Loucy (cell line): ENCODE data around the gene AKT1.

Source experiments
- EZH2phosphoT487 ChIP-seq: fragments of 200-600 bp; IDR thresholded peaks from 2 replicates; pipeline ENCODE4 v1.6.1; 2018; ENCODE audit warnings: antibody characterized with exemption, mild to moderate bottlenecking, moderate library complexity, borderline replicate concordance
- TF ChIP-seq, protein P1 (sequence below): fragments of 200-600 bp; sonication (generic); conservative IDR thresholded peaks from 2 replicates; pipeline ENCODE4 v1.5.1; 2014; ENCODE audit warnings: mild to moderate bottlenecking, antibody characterized with exemption, low read length

DNA sequence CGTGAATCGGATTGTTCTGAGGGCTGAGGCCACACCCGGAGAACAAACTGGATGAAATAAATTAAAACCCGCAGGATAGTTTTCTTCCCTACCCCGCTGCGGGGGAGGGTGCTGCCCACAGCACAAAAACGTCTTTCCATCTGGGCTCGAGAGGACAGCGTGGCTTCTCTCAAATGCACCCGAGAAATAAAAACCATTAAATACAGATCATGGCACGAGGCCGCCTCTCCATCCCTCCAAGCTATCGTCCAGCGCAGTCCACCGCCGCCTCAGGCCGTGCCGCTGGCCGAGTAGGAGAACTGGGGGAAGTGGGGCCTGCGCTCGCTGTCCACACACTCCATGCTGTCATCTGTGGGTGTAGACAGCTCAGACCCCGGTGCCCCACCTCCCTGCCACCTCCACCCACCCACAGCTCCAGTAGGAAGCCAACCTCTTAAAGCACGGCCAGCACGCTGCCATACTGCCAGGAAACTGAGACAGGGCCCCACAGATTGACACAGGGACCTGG lies 25.4 kb downstream of the AKT1 start:
- TF ChIP-seq, protein P1, sequence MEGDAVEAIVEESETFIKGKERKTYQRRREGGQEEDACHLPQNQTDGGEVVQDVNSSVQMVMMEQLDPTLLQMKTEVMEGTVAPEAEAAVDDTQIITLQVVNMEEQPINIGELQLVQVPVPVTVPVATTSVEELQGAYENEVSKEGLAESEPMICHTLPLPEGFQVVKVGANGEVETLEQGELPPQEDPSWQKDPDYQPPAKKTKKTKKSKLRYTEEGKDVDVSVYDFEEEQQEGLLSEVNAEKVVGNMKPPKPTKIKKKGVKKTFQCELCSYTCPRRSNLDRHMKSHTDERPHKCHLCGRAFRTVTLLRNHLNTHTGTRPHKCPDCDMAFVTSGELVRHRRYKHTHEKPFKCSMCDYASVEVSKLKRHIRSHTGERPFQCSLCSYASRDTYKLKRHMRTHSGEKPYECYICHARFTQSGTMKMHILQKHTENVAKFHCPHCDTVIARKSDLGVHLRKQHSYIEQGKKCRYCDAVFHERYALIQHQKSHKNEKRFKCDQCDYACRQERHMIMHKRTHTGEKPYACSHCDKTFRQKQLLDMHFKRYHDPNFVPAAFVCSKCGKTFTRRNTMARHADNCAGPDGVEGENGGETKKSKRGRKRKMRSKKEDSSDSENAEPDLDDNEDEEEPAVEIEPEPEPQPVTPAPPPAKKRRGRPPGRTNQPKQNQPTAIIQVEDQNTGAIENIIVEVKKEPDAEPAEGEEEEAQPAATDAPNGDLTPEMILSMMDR = no peak
- TF ChIP-seq EZH2phosphoT487 = no peak
